GM13977 (cell line): Measurements from ENCODE around the gene HNRNPA1.

Source experiments
- DNase-seq: peaks from one replicate; pipeline ENCODE4 v3.0.0; 2012; ENCODE audit warnings: low spot score
- in situ Hi-C: fragments of 300-500 bp; cut with MboI; formaldehyde crosslinking; loops from one replicate; pipeline ENCODE4 v1.12.0; 2022; ENCODE audit warnings: low sequenced_read_pairs, low pct_unique_long_range_greater_than_20kb, mixed read lengths, inconsistent platforms; ENCODE audit not compliant: unreplicated experiment
- TF ChIP-seq, protein P1 (sequence below): IDR thresholded peaks from 2 replicates; pipeline ENCODE4 v1.5.1; 2012; ENCODE audit warnings: mild to moderate bottlenecking, control low read depth; ENCODE audit not compliant: insufficient read depth; ENCODE audit errors: extremely low read depth, missing control alignments

The HNRNPA1 gene

GRCh38 chr12:54259194-54260011 is 21.1 kb upstream of the HNRNPA1 start:
- TF ChIP-seq, protein P1, sequence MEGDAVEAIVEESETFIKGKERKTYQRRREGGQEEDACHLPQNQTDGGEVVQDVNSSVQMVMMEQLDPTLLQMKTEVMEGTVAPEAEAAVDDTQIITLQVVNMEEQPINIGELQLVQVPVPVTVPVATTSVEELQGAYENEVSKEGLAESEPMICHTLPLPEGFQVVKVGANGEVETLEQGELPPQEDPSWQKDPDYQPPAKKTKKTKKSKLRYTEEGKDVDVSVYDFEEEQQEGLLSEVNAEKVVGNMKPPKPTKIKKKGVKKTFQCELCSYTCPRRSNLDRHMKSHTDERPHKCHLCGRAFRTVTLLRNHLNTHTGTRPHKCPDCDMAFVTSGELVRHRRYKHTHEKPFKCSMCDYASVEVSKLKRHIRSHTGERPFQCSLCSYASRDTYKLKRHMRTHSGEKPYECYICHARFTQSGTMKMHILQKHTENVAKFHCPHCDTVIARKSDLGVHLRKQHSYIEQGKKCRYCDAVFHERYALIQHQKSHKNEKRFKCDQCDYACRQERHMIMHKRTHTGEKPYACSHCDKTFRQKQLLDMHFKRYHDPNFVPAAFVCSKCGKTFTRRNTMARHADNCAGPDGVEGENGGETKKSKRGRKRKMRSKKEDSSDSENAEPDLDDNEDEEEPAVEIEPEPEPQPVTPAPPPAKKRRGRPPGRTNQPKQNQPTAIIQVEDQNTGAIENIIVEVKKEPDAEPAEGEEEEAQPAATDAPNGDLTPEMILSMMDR: no peak
- peak; percentile 78 for DNase-seq
- in situ Hi-C loops: no loop called here

- DNase-seq: no peak
- TF ChIP-seq, protein P1: no peak
- in situ Hi-C loops: no loop called here
Measured at GRCh38 chr12:54261815-54262402, 18.6 kb upstream of the HNRNPA1 start.

DNA sequence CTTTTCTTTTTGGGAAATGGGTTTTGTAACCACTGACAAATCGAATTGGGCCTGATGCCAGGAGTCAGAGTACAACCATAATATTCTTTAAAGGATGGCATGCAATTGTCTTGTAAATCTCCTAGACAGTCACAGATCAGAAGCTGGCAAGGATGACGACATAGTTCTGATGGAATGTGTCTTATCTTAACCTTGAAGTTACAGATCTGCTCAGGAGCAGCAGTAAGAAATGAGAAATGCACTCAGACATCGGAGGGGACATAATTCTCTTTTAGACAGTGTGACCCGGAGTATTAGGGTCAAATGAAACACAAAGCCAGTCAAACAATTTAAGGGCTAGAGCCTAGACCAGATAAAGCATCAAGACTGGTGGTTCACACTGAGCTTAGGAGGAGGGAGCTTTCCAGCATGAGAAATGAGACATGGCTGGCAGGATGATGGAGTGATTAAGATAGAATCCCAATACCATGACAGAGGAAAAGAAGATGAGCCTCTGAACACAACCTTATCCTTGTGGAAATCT is 18.1 kb upstream of the HNRNPA1 start:
- TF ChIP-seq, protein P1: no peak
- no peak for DNase-seq
- in situ Hi-C loops: no loop called here

GRCh38 chr12:54265364-54265812 is 15.1 kb upstream of the HNRNPA1 start:
- TF ChIP-seq, protein P1: no peak
- in situ Hi-C loops: no loop called here
- no peak for DNase-seq

- in situ Hi-C loops: no loop called here
Measured at GRCh38 chr12:54266852-54267251, 13.7 kb upstream of the HNRNPA1 start.

GRCh38 chr12:54270345-54270744 is 10.2 kb upstream of the HNRNPA1 start:
- TF ChIP-seq, protein P1: no peak
- DNase-seq: no peak
- in situ Hi-C loops: no loop called here

More at GRCh38 chr12:54266852-54267251, 13.7 kb upstream of the HNRNPA1 start:
- TF ChIP-seq, protein P1: no peak
- no peak for DNase-seq
